GM12865 (cell line): ENCODE data around the gene MICAL2.

Experiments used
- DNase-seq: peaks from one replicate; pipeline ENCODE4 v3.0.0; 2010; ENCODE audit warnings: low read depth
- H3K4me3 ChIP-seq: 2 replicates; pipeline ENCODE4 v1.5.1; 2011; ENCODE audit warnings: mild to moderate bottlenecking, low read depth, low read length, control low read depth
- TF ChIP-seq, protein P1 (sequence below): IDR thresholded peaks from 2 replicates; pipeline ENCODE4 v1.5.1; 2011; ENCODE audit warnings: low read length, control low read depth, low read depth, inconsistent platforms; ENCODE audit not compliant: insufficient read depth; ENCODE audit errors: missing control alignments

The MICAL2 gene

DNA sequence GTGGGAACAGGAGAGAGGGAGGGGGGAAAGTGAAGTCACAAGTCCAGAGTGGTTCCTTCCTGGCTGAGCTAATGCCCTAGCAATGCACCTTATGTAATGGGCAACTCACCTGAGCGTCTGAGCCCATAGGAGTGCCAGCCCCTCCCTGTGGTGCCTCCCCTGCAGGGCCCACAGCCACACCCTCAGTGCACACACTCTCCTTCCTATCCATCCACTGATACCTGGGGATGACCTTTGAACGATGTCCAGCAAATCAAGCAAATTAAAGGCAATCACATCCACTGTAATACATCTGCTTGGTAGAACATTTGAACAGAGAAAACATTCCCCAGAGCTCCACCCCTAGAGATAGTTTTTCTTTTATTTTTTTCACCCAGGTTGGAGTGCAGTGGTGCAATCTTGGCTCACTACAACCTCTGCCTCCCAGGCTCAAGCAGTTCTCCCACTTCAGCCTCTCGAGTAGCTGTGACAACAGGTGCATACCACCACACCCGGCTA, 19.6 kb upstream of the MICAL2 start:
- no peak overlapping the region for H3K4me3 ChIP-seq
- no peak for DNase-seq

DNA sequence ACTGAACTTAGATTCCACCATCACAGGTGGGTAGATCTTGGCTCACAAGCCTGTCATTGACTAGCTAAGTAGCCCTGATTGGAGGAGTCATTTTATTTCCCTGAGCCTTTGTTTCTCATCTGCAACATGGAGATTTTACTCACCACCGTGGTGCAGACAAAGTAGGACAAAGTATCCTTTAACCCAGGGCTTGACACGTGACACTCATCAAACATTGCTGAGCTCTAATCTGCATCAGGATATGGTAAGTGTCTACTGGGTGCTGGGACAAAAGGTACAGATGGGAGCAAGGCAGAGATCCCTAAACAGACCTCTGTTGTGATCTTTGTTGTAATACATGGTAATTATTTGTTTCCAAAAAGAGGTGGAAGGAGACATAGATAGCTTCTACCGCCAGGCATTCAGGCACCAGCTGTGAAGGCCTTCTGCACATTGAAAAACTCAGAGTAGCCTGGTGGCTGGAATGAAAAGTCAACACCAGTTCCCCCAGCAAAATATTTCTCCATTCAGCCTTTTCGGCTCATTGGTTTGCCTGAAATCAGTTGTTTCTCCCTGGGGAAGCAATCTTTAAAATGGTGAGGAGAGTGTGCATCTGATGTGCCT, 18.3 kb upstream of the MICAL2 start:
- DNase-seq, result no peak
- no peak overlapping the region for H3K4me3 ChIP-seq
- TF ChIP-seq, protein P1, sequence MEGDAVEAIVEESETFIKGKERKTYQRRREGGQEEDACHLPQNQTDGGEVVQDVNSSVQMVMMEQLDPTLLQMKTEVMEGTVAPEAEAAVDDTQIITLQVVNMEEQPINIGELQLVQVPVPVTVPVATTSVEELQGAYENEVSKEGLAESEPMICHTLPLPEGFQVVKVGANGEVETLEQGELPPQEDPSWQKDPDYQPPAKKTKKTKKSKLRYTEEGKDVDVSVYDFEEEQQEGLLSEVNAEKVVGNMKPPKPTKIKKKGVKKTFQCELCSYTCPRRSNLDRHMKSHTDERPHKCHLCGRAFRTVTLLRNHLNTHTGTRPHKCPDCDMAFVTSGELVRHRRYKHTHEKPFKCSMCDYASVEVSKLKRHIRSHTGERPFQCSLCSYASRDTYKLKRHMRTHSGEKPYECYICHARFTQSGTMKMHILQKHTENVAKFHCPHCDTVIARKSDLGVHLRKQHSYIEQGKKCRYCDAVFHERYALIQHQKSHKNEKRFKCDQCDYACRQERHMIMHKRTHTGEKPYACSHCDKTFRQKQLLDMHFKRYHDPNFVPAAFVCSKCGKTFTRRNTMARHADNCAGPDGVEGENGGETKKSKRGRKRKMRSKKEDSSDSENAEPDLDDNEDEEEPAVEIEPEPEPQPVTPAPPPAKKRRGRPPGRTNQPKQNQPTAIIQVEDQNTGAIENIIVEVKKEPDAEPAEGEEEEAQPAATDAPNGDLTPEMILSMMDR, result no peak

More for the DNA sequence above, 19.6 kb upstream of the MICAL2 start:
- TF ChIP-seq, protein P1, result no peak

DNA sequence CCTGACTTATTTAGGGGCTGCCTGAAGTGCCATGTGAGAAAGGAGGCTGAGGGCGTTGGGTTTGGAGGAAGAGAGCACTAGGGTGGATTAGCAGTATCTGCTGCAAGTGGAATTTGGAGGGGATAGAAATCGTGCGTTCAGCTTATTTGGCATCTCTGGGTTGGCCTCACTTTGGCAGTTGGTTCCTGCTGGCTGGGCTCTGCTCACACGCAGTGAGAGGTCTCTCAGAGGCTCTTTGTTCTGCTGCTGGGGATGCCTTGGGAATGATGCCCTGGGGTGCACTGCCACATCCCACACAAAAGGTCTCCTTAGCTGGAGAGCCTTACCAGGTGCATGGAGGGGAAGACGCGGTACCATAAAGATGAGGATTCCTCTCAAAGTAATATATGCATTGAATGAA, 17.7 kb upstream of the MICAL2 start:
- no peak for DNase-seq
- TF ChIP-seq, protein P1, result no peak
- no peak overlapping the region for H3K4me3 ChIP-seq

DNA sequence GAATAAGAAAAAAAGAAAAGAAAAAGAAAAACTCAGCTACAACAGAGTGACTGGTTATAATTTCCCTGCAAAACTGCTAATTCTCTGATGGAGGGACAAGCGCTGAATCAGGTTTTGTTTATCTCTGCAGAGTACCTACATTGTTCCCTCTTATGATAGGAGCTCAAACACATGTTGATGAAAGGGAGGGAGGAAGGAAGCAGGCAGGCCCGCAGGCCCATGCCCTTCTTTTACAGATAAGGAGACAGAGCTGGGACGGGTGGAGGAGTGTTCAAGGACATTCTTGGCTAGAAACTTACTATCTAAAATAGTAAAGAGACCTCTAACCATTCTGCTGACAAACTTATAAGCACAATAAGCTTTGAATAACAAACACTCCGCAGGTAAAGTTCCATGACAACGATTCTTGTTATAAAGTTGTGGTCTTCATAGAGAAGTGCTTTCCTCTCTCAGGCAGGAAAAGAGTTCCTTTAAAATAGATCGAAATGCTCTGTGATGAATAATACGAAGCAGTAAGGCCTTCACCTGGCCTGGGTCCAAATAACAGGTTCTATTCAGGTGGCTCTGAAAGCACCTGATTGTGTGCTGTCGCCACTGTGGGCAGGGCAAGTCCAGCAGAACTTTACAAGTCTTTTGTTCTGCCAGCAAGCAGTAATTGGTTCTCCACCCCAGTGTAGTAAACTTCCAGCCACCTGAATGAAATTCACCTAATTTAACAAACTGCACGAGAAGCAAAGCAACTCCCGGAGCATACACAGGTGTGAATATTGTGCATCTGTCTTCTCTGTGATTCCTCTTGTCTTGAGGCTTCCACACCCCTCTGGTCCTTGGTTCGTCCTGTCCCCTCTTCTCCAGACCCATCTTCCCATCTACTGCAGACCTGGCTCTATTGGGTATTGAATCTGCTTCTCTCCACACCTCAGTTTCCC, 15.3 kb upstream of the MICAL2 start:
- TF ChIP-seq, protein P1, result no peak
- no peak overlapping the region for H3K4me3 ChIP-seq
- DNase-seq, result no peak

DNA sequence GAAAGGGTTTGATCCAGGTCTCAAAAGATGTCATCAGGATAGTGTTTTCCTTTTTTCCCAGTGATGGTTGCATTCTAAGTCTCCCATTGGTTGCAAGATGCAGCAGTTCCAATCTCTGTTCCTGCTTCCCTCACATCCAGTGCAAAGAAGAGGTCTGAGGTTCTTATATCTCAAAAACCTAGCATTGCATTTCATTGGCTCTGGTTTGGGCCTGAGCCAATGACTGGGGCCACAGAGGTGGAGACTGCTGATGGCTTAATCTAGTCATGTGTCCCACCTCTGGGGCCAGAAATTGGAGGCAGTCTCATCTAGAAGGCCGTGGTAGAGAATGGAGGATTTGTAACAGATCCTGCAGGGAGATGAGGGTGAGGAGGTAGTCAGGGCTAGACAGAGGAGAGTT, 13.2 kb upstream of the MICAL2 start:
- DNase-seq, result no peak
- no peak overlapping the region for H3K4me3 ChIP-seq
- TF ChIP-seq, protein P1, result no peak

DNA sequence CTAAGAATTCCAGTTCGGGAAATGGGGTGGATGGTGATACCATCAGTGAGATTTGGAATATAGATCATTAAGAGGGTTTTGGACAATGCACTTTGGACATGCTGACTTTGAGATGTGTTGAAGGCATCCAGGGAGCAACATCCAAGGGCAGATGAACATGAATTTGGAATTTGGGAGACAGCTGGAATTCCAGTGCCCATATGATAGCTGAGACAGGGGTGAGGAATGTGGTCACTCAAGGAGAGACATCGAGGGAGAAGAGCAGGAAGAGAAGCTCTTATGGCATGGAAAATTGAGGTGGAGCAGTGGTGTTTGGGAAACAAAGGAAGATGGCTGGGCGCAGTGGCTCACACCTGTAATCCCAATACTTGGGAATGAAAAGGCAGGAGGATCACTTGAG, 11.8 kb upstream of the MICAL2 start:
- DNase-seq, result no peak
- H3K4me3 ChIP-seq, result no peak overlapping the region
- TF ChIP-seq, protein P1, result no peak
